AG09319 (cell line): Measurements from ENCODE around the gene STK24.

Experiments used
- DNase-seq: peaks from one replicate; pipeline ENCODE4 v3.0.0-alpha.2; 2010; ENCODE audit warnings: low read depth; ENCODE audit errors: extremely low read depth
- TF ChIP-seq, protein P1 (sequence below): IDR thresholded peaks from 2 replicates; pipeline ENCODE4 v1.5.1; 2011; ENCODE audit warnings: low read depth, mild to moderate bottlenecking, inconsistent platforms, low read length, moderate library complexity

The STK24 gene

DNA sequence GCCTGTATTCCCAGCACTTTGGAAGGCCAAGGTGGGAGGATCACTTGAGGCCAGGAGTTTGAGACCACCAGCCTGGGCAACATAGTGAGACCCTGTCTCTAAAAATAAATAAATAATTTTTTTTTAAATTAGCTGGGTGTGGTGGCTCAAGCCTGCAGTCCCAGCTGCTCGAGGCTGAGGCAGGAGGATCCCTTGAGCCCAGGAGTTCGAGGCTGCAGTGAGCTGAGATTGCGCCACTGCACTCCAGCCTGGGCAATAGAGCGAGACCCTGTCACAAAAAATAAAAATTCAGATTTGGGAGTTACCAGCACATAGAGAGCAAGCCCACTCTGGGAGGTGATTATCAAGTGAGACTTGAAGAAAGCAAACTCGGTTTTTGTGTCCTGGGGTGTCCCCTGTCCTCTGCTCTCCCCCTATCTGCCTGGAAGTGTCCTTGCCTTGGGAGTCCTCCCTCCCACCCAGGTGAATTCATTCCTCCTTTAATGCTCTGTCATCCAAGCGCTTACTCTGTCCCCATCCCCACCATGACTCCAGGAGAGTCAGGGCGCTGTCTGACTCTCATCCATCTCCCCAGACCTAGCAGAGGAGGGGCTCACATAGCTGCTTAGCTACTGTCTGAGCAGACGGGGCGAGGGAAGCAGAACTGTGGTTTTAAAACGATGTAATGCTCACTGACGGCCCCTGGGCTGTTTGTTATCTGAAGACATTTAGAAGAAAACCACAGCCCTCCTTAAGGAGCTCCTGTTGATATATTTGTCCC is 146.8 kb downstream of the STK24 start:
- no peak for DNase-seq
- TF ChIP-seq, protein P1, sequence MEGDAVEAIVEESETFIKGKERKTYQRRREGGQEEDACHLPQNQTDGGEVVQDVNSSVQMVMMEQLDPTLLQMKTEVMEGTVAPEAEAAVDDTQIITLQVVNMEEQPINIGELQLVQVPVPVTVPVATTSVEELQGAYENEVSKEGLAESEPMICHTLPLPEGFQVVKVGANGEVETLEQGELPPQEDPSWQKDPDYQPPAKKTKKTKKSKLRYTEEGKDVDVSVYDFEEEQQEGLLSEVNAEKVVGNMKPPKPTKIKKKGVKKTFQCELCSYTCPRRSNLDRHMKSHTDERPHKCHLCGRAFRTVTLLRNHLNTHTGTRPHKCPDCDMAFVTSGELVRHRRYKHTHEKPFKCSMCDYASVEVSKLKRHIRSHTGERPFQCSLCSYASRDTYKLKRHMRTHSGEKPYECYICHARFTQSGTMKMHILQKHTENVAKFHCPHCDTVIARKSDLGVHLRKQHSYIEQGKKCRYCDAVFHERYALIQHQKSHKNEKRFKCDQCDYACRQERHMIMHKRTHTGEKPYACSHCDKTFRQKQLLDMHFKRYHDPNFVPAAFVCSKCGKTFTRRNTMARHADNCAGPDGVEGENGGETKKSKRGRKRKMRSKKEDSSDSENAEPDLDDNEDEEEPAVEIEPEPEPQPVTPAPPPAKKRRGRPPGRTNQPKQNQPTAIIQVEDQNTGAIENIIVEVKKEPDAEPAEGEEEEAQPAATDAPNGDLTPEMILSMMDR, result no peak

GRCh38 chr13:98429531-98429930 is 147.4 kb downstream of the STK24 start:
- TF ChIP-seq, protein P1, result no peak
- no peak for DNase-seq

DNA sequence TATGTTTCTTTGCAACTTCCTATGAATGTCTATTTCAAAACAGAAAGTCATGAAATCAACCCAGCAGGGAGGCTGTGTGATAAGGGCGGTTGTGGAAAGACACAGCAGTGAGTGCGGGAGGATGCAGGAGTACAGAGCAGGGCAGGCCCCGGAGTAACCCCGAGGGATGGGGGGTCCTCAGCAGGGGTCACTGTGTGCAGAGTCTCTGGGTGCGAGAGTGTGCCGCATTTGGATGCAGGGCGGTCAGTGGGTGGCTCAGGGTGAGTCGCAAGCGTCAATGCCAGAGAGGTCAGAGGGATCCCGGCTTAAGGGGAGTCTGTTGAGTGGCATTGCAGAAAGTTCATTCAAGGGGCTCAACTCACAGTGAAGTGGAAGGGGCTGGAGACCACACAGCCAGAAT is 147.8 kb downstream of the STK24 start:
- no peak for DNase-seq
- TF ChIP-seq, protein P1, result no peak

DNA sequence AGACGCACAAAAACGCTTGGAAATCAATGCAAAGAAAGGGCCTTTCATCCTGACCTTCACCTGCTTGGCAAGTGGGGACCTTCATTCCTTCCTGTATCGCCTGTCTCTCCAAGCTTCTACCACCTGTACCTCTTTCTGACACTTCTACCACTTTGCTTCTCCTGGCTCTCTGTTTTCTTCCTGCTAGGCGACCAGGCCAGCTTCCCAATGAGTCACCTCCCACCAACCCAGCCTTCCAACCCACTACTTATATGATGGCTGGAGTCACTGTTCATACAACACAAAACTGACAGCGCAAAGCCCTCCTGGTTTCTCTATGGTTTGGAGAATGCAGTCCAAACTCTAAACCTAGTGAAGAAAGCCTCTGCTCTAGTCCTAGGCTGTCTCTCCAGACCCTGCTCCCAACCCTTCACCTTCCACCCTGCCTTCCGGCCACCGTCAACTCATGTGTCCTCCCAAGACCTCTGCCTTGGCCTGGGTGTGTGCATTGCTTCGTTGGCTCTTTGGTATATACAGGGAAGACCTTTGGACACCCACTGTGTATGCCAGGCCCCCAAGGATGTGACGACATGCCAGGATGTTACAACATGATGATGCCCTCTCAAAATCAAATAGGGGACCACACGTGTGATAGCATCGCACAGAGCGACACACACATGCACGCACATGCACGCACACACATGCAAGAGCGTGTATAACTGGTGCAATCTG is 148.5 kb downstream of the STK24 start:
- no peak for DNase-seq
- TF ChIP-seq, protein P1, result no peak

DNA sequence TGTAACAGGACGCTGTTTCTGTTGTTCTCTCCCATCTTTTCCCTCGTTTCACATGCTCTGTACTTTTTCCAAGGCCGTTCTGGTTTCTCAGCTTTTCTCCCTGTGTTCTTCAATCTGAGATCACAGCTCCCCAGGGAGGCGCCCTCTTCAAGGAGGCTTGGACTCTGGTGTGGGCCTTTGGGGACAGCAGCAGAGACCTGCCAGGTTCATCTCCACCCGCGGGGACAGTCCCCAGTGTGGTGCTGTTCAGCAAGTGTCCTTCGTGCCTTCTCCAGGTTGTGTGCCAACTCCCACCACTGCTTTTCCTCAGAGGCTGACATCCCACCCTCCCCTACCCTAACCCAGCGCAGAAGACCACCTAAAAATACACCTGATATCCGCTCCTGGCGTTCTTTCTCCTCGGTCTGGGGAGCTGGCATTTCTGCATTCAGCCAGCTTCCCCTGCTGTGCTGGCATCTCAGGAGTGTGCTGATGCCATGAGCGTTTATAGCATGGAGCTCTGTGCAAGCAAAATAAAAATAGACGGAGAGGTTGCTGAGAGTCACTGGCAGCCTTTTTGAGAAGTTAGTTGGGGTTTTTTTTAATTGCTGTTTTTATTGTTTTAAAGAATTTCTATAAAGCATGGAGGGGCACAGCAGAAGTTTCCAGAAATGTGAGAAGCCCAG is 149.4 kb downstream of the STK24 start:
- TF ChIP-seq, protein P1, result no peak
- DNase-seq, result no peak

DNA sequence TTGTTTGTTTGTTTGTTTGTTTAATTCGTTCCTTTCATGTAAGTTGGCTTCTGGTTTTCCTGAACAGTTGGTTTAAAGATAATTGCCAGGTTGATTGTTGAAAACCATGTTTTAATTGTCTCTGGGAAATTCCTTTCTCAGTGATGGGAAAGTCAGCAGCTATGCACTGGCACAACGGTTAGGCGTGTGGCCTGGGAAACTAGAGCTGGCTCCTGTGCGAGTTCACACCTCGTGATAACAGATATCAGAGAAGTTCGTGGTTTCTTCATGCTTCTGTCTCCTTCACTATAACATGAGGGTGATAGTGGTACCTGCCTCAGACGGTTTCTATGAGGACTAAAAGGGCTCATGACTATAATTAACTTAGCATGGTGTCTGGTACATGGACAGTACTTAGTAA is 153.5 kb downstream of the STK24 start:
- TF ChIP-seq, protein P1, result no peak
- no peak for DNase-seq

DNA sequence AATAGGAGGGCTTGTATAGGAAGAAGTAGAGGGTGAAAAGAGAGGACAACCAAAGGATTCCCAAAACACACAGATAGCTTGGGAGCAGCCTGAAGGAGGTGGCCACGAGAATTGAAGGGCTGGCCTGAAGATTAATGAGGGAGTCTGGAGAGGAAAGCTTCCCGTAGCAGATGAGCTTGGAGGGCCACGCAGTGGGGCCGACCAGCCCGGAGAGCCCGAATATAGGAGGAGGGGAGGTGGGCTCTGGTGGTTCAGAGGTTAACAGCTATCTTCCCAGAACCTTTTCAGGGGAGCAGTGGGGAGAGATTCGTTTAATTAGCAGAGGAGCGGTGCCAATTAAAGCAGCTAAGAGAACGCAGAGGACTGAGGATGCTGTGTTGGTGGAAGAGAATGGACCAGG is 154.9 kb downstream of the STK24 start:
- no peak for DNase-seq
- TF ChIP-seq, protein P1, result no peak
